A172 (cell line): ENCODE measurements around the gene ATXN1. TPM values are rescaled to one million over a fixed set of nuclear protein-coding genes. Genes with fewer than 3 reads are reported as not detected.
"Not testable (repeated sequence)": the region's sequence is repeated elsewhere in the genome, so short reads cannot be mapped to it uniquely, and the experiment has no call there.

Experiments
- DNase-seq: peaks from one replicate; pipeline ENCODE4 v3.0.0-alpha.2; 2015; ENCODE audit warnings: low spot score
- total RNA-seq: library from RNA; depleted of rRNA; stranded (reverse); fragments of >200 nt; shearing (Covaris generic); gene quantifications from 2 replicates; pipeline ENCODE4 v1.2.3, GENCODE V29; 2014

The ATXN1 gene
- total RNA-seq, 1 experiment from 2014 or later: 12.4 TPM

- DNase-seq: no peak
Observed at GRCh38 chr6:16474772-16475493, 286.3 kb downstream of the ATXN1 start.

- no peak for DNase-seq
Observed at GRCh38 chr6:16473908-16474771, 287.1 kb downstream of the ATXN1 start.

GRCh38 chr6:16473184-16473907 lies 287.9 kb downstream of the ATXN1 start:
- no peak for DNase-seq

- DNase-seq: peak; percentile 2
Observed at GRCh38 chr6:16472349-16473069, 288.8 kb downstream of the ATXN1 start.

DNA sequence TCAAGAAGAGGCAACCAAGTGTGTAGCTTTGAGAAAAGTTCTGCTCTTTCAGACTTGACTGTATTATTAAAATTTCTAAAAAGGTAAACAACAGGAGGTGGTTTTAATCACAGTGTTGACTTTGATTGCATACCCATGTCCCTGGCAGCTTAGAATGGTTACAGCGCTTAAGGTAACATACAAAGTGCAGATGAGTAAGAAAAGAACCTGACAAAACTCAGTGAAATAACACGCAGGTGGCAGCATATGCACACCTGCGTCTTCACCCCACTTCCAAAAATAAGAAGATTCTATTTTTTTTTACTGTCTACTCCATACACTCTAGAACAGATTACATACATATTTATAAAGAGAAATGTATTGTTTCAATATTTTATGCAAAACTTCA lies 289.4 kb downstream of the ATXN1 start:
- DNase-seq: no peak

- DNase-seq: no peak
Observed at GRCh38 chr6:16471222-16471909, 289.9 kb downstream of the ATXN1 start.

DNA sequence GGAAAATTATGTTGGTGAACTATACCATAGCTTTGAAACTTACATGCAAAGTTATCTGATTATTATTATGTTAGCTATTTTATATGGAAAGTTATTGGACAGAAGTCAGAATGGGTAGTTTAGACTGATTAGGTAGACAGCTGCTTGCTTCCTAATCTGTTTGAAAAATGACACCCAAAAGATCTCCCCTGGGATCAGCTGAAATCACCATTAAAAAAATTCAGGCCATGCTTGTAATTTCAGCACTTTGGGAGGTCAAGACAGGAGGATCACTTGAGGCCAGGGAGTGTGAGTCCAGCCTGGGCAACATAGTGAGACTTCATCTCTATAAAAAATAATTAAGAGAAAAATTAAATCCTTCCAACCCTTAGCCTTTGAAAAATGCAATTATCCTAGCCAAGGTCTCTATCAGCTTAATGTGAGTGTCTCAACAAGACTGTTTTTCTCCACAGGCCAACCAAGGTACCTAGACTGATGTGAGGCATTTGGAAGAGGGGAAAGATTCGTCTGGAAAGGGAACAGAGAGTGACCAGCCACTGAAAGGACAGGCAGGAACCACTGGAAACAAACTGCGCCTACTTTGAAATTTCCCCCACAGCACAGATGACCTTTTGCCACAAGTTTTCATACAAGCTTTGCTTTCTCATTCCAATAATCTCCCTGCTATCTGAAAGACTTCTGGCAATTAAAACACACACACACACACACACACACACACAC lies 290.6 kb downstream of the ATXN1 start:
- no peak for DNase-seq

GRCh38 chr6:16468991-16469615 lies 292.2 kb downstream of the ATXN1 start:
- DNase-seq: no peak

- DNase-seq: no peak
Observed at GRCh38 chr6:16466800-16467553, 294.3 kb downstream of the ATXN1 start.

DNA sequence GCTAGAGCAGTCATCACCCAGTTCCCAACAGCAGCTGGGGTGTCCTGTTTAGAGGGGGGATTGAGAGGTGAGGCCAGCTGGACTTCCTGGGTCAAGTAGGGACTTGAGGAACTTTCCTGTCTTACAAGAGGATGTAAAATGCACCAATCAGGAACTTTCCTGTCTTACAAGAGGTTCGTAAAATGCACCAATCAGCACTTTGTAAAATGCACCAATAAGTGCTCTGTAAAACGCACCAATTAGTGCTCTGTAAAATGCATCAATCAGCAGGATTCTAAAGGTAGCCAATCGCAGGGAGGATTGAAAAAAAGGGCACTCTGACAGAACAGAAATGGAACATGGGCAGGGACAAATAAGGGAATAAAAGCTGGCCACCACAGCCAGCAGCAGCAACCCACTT lies 297.2 kb downstream of the ATXN1 start:
- no peak for DNase-seq

GRCh38 chr6:16463246-16463645 lies 298.0 kb downstream of the ATXN1 start:
- not testable (repeated sequence) for DNase-seq

DNA sequence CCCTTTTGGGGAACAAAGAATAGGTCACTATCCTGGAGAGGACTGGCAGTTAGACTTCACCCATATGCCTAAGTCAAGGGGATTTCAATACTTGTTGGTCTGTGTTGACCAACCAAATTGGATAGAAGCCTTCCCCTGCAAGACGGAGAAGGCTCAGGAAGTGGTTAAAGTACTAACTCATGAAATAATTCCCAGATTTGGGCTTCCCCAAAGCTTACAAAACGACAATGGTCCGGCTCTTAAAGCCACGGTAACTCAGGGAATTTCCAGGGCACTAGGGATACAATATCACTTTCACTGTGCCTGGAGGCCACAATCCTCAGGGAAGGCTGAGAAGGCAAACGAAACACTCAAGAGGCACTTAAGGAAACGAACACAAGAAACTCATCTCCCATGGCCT lies 299.8 kb downstream of the ATXN1 start:
- no peak for DNase-seq

- DNase-seq: not testable (repeated sequence)
Observed at GRCh38 chr6:16459472-16459871, 301.8 kb downstream of the ATXN1 start.

GRCh38 chr6:16452348-16452747 lies 308.9 kb downstream of the ATXN1 start:
- DNase-seq: no peak

DNA sequence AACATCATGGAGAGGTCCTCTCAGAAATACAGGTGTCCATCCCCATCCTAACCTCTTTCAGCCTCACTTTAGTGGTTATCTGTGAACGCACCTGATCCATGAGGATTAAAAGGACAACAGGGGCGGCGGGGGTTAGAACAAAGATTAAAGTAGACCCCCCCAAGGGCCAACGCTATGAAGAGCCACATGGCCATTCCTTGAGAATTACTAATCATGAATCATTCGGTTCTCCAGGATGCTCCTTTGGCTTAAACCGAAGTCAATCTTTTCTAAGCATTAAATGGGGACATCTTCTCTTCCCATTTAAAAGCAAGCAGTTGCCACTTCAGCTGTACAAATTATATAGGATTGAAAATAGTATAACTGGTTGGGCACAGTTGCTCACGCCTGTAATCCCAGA lies 310.4 kb downstream of the ATXN1 start:
- peak; percentile 49 for DNase-seq

DNA sequence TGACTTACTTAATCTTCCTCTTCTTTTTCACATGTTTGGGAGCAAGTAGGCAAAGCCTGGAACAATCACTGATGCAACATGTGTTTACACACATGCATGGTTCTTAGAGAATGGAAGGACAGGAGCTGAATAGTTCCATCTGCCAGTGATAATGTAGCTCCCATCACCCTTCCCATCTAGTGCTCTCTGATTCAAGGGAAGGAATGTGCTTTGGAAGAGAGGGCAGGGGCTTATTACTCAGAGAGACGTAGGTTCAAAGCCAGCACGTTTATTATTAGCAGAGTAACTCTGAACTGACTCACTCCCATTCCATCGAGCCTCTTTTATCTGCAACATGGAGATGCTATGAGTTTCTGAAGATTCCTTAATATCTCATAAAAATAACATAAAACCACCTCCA lies 311.0 kb downstream of the ATXN1 start:
- DNase-seq: peak; percentile 60

GRCh38 chr6:16446273-16446672 lies 315.0 kb downstream of the ATXN1 start:
- no peak for DNase-seq

- no peak for DNase-seq
Observed at GRCh38 chr6:16442031-16442430, 319.2 kb downstream of the ATXN1 start.

DNA sequence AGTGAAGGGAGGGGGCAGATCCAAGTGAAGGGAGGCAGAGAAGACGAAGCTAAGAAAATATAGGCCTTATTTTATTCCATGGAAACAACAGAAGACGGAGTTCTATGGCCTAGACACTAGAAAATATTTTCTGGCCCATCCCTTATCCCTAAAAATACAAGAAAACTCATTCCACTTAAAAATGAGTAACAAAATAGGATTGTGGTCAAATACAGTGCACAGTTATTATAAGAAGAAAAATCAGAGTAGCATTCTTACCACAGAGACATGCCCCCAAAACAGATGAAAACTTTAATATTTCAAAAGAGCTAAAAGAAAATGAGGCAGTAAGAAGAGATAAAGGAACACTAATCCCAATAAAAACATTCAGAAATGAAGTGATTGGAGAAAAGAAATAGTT lies 320.0 kb downstream of the ATXN1 start:
- no peak for DNase-seq
